Fibroblast of skin of right biceps (primary cell): ENCODE measurements around the gene SPANXN2.
"Not testable (repeated sequence)": the region's sequence is repeated elsewhere in the genome, so short reads cannot be mapped to it uniquely, and the experiment has no call there.

ENCODE experiments used
- DNase-seq: peaks from one replicate; pipeline ENCODE4 v3.0.0-alpha.2; 2013

SPANXN2 gene, protein sequence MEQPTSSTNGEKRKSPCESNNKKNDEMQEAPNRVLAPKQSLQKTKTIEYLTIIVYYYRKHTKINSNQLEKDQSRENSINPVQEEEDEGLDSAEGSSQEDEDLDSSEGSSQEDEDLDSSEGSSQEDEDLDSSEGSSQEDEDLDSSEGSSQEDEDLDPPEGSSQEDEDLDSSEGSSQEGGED

DNA sequence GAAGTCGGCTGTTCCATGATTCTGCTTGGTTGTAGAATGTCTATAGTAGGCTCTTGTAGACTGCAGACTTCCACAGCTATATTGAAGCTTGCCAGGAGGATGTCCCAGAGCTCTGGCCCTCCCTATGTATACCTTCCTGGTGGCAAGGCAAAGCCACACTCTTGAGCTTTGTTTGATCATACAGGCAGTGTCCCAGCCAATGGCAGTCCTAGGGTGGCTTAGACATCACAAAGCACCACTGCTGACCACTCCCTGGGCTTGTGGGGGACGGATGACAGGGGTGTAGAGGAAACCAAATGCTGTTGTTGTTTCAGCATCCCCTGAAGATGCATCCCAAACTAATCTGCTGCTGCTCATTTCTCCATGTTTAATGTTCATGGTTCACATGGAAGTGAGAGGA, at the start of gene SPANXN2:
Gene SPANXN2, minus strand, starts transcription at position 101 of the 400 bp plus-strand sequence. Its CDS starts 84 bp downstream, at position 17.
- DNase-seq, result not testable (repeated sequence)

DNA sequence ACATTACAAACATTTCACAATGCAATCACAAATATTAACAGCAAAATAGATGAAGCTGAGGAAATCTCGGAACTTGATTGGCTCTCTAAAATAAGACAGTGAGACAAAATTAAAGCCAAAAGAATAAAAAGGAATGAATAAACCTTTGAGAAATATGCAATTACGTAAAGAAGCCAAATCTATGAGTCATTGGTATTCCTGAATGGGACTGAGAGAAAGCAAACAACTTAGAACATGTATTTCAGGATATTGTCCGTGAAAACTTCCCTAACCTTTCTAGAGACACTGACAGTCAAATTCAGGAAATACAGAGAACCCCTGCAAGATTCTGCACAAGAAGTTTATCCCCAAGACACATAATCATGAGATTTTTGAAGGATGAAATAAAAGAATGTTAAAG, 48.4 kb upstream of the SPANXN2 start:
- no peak for DNase-seq

DNA sequence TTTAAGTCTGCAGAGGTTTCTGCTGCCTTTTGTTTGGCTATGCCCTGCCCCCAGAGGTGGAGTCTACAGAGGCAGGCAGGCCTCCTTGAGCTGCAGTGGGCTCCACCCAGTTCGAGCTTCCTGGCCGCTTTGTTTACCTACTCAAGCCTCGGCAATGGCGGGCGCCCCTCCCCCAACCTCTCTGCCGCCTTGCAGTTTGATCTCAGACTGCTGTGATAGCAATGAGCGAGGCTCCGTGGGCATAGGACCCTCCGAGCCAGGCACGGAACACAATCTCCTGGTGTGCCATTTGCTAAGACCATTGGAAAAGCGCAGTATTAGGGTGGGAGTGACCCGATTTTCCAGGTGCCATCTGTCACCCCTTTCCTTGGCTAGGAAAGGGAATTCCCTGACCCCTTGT, 47.2 kb upstream of the SPANXN2 start:
- not testable (repeated sequence) for DNase-seq

DNA sequence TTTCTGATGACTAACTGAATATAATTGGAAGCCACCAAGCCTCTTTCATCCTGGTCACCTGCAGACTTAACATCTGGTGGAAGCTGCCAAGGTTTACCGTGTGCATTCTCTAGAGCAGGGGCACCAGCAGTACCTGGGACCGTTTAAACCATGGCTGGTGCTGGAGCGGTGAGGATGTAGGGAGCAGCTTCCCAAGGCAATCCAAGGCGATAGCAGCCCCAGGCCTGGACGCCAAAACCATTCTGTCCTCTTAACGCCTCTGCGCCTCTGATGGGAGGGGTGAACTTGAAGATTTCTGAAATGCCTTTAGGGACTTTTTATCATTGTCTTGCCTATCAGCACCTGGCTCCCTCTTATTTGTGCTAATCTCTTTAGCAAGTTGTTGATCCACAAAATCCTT, 37.3 kb upstream of the SPANXN2 start:
- no peak for DNase-seq

DNA sequence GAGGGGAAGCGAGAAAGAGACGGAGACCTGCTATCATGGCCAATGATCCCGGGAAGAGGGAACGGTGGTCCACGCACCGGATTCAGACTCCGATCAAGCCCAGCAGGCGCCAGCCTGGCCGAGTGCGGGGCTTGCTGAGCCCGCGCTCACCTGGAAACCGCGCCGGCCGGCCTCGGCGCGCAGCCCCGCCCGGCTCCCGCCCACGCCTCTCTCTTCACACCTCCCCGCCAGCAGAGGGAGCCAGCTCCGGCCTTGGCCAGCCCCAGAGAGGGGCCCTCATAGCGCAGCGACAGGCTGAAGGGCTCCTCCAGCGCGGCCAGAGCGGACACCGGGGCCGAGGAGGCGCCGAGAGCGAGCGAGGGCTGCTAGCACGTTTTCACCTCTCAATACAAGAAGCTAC, 36.8 kb upstream of the SPANXN2 start:
- no peak for DNase-seq

DNA sequence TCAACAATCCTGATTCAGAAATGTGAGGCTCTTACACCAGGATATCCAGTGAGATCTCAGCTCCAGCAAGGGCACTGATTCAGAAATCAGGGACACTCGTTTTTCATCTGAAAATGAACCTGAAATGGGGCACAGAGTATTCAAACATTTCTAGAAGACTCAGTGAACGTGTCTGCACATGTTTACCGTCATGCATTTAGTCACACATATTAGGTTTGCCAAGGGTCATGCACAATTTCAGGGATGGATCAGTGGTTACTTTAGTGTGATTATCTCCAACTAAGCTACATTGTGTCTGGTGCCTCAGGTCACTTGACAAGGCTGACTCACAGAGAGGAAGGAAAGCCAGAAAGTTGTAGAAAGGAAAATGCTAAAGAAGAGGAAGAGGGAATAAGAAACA, 33.6 kb upstream of the SPANXN2 start:
- no peak for DNase-seq

DNA sequence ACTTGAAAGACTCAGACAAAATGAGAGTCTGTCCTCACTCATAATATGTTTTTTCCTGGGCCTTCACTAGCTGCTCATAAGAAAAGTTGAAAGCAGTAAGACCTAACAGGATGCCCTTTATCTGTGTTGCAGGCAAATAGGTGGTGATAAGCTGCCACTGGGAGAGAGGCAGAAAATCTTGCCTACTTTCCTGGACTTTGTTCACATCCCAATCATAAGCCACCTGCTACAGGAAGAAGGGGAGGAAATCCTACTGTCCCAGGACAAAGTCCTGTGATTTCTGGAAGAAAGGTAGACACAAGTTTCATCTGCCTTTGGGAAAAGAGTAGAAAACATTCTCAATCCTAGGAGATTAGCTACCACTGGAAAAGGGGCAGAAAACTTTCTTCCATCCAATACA, 13.3 kb upstream of the SPANXN2 start:
- DNase-seq, result no peak

DNA sequence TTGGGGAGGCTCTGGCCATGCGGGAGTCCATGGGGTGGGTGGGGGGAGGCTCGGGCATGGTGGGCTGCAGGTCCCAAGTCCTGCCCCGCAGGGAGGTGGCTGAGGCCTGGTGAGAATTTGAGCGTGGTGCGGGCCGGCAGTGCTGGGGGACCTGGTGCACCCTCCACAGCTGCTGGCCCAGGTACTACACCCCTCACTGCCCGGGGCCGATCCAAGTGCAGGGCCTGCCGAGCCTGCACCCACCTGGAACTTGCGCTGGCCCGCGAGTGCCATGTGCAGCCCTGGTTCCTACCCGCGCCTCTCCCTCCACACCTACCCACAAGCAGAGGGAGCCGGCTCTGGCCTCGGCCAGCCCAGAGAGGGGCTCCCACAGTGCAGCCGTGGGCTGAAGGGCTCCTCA, 5.7 kb upstream of the SPANXN2 start:
- DNase-seq, result no peak

DNA sequence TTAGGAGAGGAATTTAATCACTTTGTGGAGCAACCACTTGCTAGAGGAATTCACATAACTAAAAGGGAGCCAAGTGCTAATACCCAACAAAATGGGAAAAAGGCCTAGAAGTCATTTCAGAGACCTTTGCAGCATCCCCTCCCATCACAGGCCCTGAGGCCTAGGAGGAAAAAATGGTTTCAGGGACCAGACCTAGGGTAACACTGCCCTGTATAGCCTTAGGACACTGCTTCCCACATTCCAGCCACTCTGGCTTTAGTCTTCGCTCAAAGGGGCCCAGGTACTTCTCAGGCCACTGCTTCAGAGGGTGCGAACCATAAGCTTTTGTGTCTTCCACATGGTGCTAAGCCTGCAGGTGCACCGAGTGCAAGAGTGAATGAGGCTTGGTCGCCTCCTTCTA, 19.1 kb downstream of the SPANXN2 start:
- no peak for DNase-seq

DNA sequence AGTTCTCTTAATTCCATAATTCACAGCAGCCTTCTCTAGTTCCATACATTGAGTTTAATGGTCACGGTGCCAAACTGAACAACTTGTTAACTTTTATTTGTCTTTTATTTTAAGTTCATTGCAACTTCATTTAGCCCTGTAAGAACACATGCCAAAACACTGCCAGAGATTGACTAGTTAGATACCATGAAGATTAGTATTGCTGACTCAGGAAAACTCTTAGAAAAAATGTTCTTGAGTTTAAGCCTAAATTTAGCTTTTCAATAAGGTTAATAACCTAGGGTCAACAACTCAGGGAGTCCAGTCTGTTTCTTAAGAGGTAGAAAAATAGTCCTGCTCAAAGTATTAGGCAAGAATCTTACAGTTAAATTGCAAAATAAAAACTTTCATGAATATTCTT, 25.7 kb downstream of the SPANXN2 start:
- DNase-seq, result no peak

DNA sequence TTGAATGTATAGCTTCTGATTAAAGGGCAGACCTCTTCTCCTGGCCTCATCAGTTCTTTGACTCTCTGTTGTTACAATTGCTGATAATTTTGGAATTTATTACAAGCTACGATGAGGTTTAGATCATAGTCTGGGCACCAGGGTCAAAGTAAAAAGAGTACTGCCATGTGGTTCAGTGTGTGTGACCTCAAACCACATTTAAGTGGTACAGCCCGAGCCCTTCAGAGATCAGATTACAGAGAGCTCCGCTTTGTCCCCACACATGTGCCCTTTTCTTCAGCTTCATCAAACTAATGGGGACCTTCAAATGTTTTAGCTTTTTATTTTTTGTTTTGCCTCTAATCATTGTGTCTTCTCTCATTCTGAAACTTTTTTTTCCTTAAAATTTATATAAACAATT, 37.1 kb downstream of the SPANXN2 start:
- no peak for DNase-seq

DNA sequence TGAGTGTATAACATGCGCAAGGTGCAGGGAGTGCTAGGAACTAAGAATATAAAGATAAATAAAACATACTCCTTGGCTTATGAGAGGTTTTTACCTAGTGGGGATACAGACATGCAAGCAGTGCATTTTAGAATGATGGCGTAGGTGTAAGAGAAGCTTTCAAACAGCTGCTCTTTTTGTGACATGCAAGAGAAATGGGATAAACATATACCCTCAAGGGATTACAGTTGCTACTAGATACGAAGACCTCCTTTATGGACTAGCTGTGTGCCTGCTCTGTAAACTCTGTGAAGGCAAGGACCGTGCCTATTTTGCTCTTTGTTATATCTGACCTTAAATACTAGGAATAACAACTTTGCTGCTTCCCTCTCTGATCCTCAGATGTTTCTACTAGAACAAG, 45.6 kb downstream of the SPANXN2 start:
- DNase-seq, result no peak

DNA sequence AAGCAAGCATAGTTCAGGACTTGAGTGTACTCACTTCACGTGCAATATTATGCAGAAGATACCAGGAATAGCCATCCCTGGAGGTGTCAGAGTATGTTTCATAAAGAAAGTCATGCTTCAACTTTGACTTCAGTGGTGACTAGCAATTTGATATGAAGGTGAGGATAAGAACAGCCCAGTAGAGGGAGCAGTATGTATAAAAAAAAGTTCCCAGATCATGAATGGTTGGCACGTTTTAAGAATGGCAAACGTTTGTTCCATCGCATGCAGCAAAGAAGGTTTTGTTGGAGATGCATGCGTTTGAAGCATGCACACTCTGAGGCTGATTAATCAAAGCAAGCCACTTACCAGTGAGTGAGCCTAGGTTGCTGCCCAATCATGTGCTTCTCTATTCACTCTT, 51.2 kb downstream of the SPANXN2 start:
- no peak for DNase-seq

DNA sequence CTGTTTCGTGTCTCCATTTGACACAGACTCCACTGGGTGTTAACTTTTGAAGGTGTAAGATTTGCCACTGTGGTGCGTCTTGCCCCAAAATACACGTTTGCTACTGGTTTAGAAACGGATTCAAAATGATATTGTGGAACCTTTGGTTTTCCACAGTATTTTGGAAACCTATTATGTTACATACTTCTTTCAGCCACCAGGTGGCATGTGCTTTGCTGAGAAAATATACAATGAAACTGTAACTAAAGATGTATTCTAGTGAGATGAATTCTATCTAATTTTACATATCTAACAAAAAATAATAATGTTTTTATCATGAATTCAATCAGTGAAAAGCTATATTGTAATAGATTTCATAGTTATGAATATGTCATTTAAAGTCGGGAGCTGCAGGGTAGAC, 56.2 kb downstream of the SPANXN2 start:
- DNase-seq, result peak; percentile 4

DNA sequence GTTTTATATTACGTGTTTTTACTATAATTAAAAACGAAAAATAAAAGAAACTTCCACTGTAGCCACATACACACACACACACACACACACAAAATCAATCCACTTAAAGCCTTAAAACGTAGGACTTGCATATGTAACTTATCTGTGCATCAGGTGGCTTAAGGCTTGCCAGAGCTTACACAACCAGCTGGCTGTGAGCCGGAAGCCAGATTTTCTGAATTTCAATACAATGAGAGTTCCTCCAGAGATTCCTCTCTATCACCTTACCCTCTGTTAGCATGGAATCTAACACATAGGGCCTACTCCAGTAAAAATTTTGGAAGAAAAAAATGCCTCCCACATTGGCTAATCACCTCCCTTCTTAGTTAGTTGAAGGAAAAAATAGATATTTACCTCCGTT, 56.8 kb downstream of the SPANXN2 start:
- peak; percentile 0 for DNase-seq
